WTC11 (cell line): Measurements from ENCODE around the gene SLC4A8. TPM values are rescaled to one million over a fixed set of nuclear protein-coding genes. Genes with fewer than 3 reads are reported as not detected.

ENCODE experiments used
- ATAC-seq: fragments of 200-7000 bp; cut with Tn5 transposase; 2 replicates; pipeline ENCODE4 v1.10.0; 2021; ENCODE audit warnings: mild to moderate bottlenecking, moderate library complexity
- CTCF ChIA-PET: fragments of 300-600 bp; sonication (Branson Sonifier 250); formaldehyde crosslinking; loops from one replicate; lab custom pipeline; 2021; ENCODE audit warnings: antibody characterized with exemption; lab: Charles Lee
- POLR2A ChIA-PET: fragments of 350-600 bp; sonication (Branson Sonifier 250); formaldehyde crosslinking; loops from one replicate; lab custom pipeline; 2021; ENCODE audit warnings: antibody characterized with exemption; lab: Charles Lee
- DNase-seq: peaks from one replicate; pipeline ENCODE4 v3.0.0; 2021; ENCODE audit warnings: low spot score
- H3K27ac Mint-ChIP-seq: 2 replicates; pipeline ENCODE4 v1.8.0; 2021; ENCODE audit warnings: mixed read lengths
- H3K27me3 Mint-ChIP-seq: 2 replicates; pipeline ENCODE4 v1.8.0; 2021; ENCODE audit warnings: low read depth, mild to moderate bottlenecking, moderate library complexity, mixed read lengths
- H3K36me3 Mint-ChIP-seq: 2 replicates; pipeline ENCODE4 v1.8.0; 2021; ENCODE audit warnings: mixed read lengths
- H3K4me1 Mint-ChIP-seq: 2 replicates; pipeline ENCODE4 v1.8.0; 2022; ENCODE audit warnings: mixed read lengths
- H3K4me3 Mint-ChIP-seq: 2 replicates; pipeline ENCODE4 v1.8.0; 2021; ENCODE audit warnings: mild to moderate bottlenecking, moderate library complexity, mixed read lengths
- H3K9me3 Mint-ChIP-seq: 2 replicates; pipeline ENCODE4 v1.8.0; 2021; ENCODE audit warnings: mixed read lengths
- ATF2 ChIP-seq: sonication (generic); formaldehyde crosslinking; IDR thresholded peaks from 2 replicates; pipeline ENCODE4 v1.8.1; 2022; ENCODE audit warnings: low read depth, missing genetic modification reagents, borderline replicate concordance
- ELF4 ChIP-seq: sonication (generic); formaldehyde crosslinking; IDR thresholded peaks from 2 replicates; pipeline ENCODE4 v1.8.1; 2022; ENCODE audit warnings: low read depth, mild to moderate bottlenecking, moderate library complexity, missing genetic modification reagents
- FOXJ3 ChIP-seq: sonication (generic); formaldehyde crosslinking; IDR thresholded peaks from 2 replicates; pipeline ENCODE4 v1.9.0; 2021; ENCODE audit warnings: missing genetic modification reagents, mild to moderate bottlenecking, borderline replicate concordance
- KAT7 ChIP-seq: sonication (generic); formaldehyde crosslinking; IDR thresholded peaks from 2 replicates; pipeline ENCODE4 v1.8.1; 2023; ENCODE audit warnings: missing genetic modification reagents, mild to moderate bottlenecking, borderline replicate concordance
- NR1H2 ChIP-seq: sonication (generic); formaldehyde crosslinking; IDR thresholded peaks from 2 replicates; pipeline ENCODE4 v1.9.0; 2021; ENCODE audit warnings: mild to moderate bottlenecking, moderate library complexity, missing genetic modification reagents
- OVOL2 ChIP-seq: fragments of 250-450 bp; sonication (Bioruptor Pico); IDR thresholded peaks from 2 replicates; pipeline ENCODE4 v1.9.0; 2021; ENCODE audit warnings: mild to moderate bottlenecking, borderline replicate concordance
- PRDM15 ChIP-seq: sonication (generic); formaldehyde crosslinking; IDR thresholded peaks from 2 replicates; pipeline ENCODE4 v1.8.0; 2022; ENCODE audit warnings: missing genetic modification reagents
- PRRX2 ChIP-seq: fragments of 250-450 bp; sonication (Bioruptor Pico); IDR thresholded peaks from 2 replicates; pipeline ENCODE4 v1.8.0; 2021; ENCODE audit warnings: mild to moderate bottlenecking
- SOX15 ChIP-seq: fragments of 250-450 bp; sonication (Bioruptor Pico); IDR thresholded peaks from 2 replicates; pipeline ENCODE4 v1.9.0; 2021; ENCODE audit warnings: mild to moderate bottlenecking
- SP1 ChIP-seq: sonication (generic); formaldehyde crosslinking; conservative IDR thresholded peaks from 2 replicates; pipeline ENCODE4 v1.8.1; 2022; ENCODE audit warnings: missing genetic modification reagents
- TEAD1 ChIP-seq: sonication (generic); formaldehyde crosslinking; IDR thresholded peaks from 2 replicates; pipeline ENCODE4 v1.8.0; 2022; ENCODE audit warnings: mild to moderate bottlenecking, missing genetic modification reagents
- ZMAT4 ChIP-seq: fragments of 250-450 bp; sonication (Bioruptor Pico); IDR thresholded peaks from 2 replicates; pipeline ENCODE4 v1.9.0; 2021; ENCODE audit warnings: mild to moderate bottlenecking
- ZSCAN18 ChIP-seq: fragments of 250-450 bp; sonication (Bioruptor Pico); IDR thresholded peaks from 2 replicates; pipeline ENCODE4 v2.1.2; 2022; ENCODE audit warnings: mild to moderate bottlenecking, moderate library complexity
- total RNA-seq: library from RNA; stranded (reverse); gene quantifications from 3 replicates; pipeline ENCODE4 v1.2.3, GENCODE V29; 2021

Gene SLC4A8
- total RNA-seq, 1 experiment from 2014 or later: 16.9 TPM

- TF ChIP-seq ZSCAN18 (CRISPR knock-in tag) (no peak), NR1H2 (no peak), OVOL2 (no peak), ZMAT4 (no peak), ELF4 (CRISPR knock-in tag) (no peak), ATF2 (CRISPR knock-in tag) (no peak)
Observed at GRCh38 chr12:51517800-51518199, 93.2 kb downstream of the SLC4A8 start (continued).

GRCh38 chr12:51519755-51520154 is 95.1 kb downstream of the SLC4A8 start:
- ChIA-PET CTCF (interaction anchor here (0.7 to 4.7 kb wide), 6 partner anchors 11 to 313 kb away, joined by 3 to 41 read pairs (median 6); no protein-coding TSS in a partner anchor), POLR2A (no interaction called here)
- ATAC-seq (no peak), DNase-seq (no peak)
- Mint-ChIP-seq H3K27me3 (no peaks in the 10 kb centered on the region; the same call in 1 of the 2 replicates), H3K4me1 (no peaks in the 10 kb centered on the region), H3K9me3 (no peaks in the 10 kb centered on the region), H3K36me3 (no peaks in the 10 kb centered on the region), H3K27ac (no peak overlapping the region), H3K4me3 (no peak overlapping the region)
- TF ChIP-seq FOXJ3 (CRISPR knock-in tag): no peak
- TF ChIP-seq SP1 (CRISPR knock-in tag): no peak
- no peak for TF ChIP-seq TEAD1 (CRISPR knock-in tag)
- TF ChIP-seq KAT7 (CRISPR knock-in tag): no peak
- TF ChIP-seq SOX15 (CRISPR knock-in tag): no peak

- no peaks in the 10 kb centered on the region for H3K36me3 Mint-ChIP-seq
- H3K4me3 Mint-ChIP-seq: no peak overlapping the region
- ATAC-seq (peak; percentile 90), DNase-seq (peak; percentile 62)
- no peak overlapping the region for H3K27ac Mint-ChIP-seq
- H3K27me3 Mint-ChIP-seq: no peaks in the 10 kb centered on the region; the same call in 1 of the 2 replicates
- H3K9me3 Mint-ChIP-seq: no peaks in the 10 kb centered on the region
- ChIA-PET POLR2A (no interaction called here), CTCF (interaction anchor here (0.6 to 4.7 kb wide), 16 partner anchors 11 to 354 kb away, joined by 3 to 41 read pairs (median 3); a partner anchor contains a TSS)
- TF ChIP-seq PRDM15 (CRISPR knock-in tag) (peak; percentile 51; the same call in 1 of the 2 replicates), PRRX2 (CRISPR knock-in tag) (no peak)
- no peaks in the 10 kb centered on the region for H3K4me1 Mint-ChIP-seq
Observed at GRCh38 chr12:51520576-51521325, 96.1 kb downstream of the SLC4A8 start.
